ENCODE results near the gene TMCC2.

Gene TMCC2

DNA sequence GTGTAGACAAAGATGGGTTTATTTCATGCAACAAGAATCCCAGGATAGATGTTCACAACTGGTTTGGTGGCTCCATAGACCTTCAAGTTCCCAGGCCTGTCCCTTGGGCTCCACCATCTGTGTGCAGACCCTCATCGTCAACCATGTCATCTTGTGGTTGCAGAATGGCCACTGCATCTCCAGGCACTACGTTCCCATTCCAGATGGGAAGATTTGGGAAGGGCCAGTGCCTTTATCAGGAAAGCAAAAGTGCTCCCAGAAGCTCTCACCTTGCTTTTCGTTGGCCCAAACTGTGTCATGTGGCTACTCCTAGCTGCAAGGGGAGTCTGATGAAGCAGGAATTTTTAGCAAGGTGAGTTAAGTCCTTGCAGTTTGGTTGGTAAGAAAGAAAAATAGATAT lies 12.8 kb downstream of the TMCC2 start:
- DNase-seq (ENCODE audit: low read depth, low spot score): no peak

- DNase-seq (ENCODE audit: low read depth, low spot score): no peak
Measured at GRCh38 chr1:205241366-205242030, 13.8 kb downstream of the TMCC2 start.

DNA sequence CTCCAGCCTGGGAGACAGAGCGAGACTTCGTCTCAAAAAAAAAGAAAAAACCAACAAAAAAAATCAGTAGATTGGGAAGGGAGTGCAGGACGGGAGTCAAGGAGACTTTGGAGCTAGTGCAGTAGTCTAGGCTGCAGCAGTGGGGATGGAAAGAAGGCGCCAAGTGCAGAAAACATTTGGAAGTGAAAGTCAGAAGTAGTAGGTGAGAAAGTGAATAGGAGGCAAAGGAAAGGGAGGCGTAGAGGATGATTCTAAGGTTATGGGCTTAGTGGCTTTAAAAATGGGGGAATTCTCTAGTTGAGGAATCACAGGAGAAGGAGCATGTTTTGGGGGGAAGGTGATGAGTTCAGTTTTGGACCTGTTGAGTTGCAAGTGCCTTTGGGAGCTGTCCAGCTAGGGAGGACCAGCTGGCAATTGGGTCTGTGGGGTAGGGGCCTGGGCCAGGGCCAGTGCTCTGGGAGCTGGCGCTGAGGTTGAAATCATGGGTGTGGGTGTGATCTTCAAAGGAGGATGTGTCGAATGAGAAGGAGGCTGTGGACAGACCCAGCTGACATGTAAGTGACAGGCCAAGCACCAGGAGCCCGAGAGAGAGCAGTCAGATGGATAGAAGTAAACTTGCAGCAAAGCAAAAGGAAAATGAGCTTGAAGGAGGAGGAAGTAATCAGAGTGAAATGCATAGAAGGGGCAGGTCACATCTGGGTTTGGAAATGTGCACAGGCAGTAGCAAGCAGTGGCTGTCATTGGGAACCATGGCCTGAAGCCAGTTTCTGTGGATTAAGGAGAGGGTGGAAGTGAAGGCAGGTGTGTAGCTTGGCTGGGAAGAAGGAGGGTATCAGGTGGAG lies 15.8 kb downstream of the TMCC2 start:
- no peak for DNase-seq (ENCODE audit: low read depth, low spot score)

GRCh38 chr1:205244384-205244783 lies 16.6 kb downstream of the TMCC2 start:
- DNase-seq (ENCODE audit: low read depth, low spot score): no peak

GRCh38 chr1:205245096-205245495 lies 17.4 kb downstream of the TMCC2 start:
- DNase-seq (ENCODE audit: low read depth, low spot score): no peak

GRCh38 chr1:205246351-205247119 lies 18.8 kb downstream of the TMCC2 start:
- DNase-seq (ENCODE audit: low read depth, low spot score): no peak

GRCh38 chr1:205247130-205247921 lies 19.6 kb downstream of the TMCC2 start:
- DNase-seq (ENCODE audit: low read depth, low spot score): no peak

- no peak for DNase-seq (ENCODE audit: low read depth, low spot score)
Measured at GRCh38 chr1:205248793-205249601, 21.3 kb downstream of the TMCC2 start.

DNA sequence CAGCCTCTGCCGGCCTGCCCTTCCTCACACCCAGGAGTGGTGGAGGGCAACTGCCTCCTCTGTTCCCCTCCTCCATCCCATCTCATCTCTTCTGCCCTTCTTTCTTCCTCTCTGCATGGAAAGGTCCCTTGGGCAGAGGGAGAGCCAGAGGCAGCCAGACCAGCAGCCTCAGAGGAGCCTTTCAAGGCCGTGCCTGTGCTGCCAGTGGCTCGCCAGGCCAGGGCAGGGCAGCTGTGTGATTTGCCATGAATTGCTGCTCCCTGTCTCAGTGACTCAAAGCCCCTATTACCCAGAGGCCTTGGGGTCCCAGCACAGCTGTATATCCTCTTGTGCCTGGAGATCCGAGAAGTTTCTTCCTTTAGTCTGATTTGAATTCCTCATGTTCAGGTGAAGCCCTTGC lies 21.9 kb downstream of the TMCC2 start:
- no peak for DNase-seq (ENCODE audit: low read depth, low spot score)

GRCh38 chr1:205250699-205251098 lies 23.0 kb downstream of the TMCC2 start:
- DNase-seq (ENCODE audit: low read depth, low spot score): no peak

DNA sequence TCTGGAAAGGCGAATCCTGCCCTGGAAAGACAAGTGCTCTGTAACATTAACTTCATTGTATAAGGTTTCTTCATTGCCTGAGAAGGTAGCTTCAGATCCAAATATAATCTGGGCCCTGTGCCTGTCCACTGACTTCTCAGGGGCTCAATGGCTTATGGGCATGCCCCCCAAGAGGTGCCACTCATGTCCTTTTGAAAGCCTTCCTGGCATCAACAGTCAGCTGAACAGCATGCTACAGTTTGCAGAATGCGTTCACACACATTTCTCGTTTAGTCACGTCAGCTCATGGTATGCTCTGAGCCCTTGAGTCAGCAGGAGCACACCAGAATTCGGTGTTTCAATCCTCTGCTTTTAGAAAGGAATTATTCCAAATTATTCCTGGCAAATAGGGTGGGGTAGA lies 23.8 kb downstream of the TMCC2 start:
- no peak for DNase-seq (ENCODE audit: low read depth, low spot score)

GRCh38 chr1:205255941-205256780 lies 28.4 kb downstream of the TMCC2 start:
- peak; percentile 28 for DNase-seq (ENCODE audit: low read depth, low spot score)

- no peak for DNase-seq (ENCODE audit: low read depth, low spot score)
Measured at GRCh38 chr1:205256951-205257625, 29.3 kb downstream of the TMCC2 start.

DNA sequence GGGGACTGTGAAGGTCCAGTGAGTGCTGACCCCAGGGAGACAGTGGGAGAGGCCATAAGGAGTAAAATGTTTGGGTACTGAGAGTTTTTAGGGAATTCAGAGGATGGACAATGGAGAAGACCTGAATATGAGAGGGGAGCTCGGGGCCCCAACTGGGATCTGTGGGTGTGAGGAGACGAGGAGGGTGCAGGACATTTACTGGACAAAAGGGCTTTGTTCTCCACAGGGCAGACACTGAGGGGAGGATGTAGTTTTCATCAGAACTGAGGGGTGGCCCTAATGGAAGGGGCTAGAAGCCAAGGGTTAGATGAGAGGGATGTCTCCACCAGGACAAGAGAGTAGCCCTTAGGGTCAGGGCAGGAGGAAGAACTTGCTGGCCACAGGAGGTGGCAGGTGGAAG lies 30.0 kb downstream of the TMCC2 start:
- no peak for DNase-seq (ENCODE audit: low read depth, low spot score)

- DNase-seq (ENCODE audit: low read depth, low spot score): no peak
Measured at GRCh38 chr1:205258261-205258691, 30.5 kb downstream of the TMCC2 start.

GRCh38 chr1:205258719-205259118 lies 31.0 kb downstream of the TMCC2 start:
- DNase-seq (ENCODE audit: low read depth, low spot score): no peak

DNA sequence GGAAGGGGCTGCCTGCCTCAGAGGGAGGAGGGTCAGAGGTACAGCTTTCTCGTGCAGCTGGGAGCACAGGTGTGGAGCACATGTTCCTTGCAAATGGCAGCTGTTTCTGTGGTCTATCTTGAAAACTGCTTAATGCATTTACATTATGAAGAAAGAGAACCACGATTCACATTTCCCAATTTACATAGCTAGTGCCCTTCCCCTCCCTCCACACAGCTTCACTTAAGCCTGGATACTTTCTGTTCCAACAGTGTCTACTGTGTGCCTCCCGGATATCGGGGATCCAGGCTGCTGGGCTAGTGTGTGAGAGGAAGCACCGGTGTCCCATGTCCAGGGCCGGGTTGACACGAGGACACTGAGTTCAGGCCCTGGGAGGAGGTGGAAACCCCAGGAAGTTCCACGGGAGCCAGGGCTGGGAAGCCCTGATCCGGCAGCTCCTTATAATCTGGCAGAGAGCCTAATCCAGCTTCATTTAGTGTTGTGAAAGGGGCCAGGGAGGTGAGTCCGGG lies 31.6 kb downstream of the TMCC2 start:
- no peak for DNase-seq (ENCODE audit: low read depth, low spot score)

DNA sequence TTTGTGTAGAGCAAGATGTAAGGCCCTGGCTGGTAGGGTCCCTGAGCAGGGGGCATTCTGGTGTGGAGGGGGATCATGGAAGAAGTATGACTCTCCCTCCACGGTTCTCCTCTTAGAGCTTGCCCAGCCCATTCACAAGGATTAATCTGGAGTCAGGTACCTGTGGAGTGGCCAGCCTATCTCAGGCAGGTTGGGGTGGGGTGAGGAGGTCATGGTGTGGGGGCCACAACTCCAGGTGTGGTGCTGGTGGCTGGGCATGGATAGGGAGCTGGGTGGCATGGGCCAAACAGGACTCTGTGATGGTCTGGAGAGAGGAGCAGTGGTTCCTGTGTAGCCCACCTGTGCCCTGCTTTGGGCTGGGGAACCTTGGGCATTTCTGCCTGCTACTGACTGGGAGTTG lies 32.3 kb downstream of the TMCC2 start:
- no peak for DNase-seq (ENCODE audit: low read depth, low spot score)
